ENCODE measurements around the gene FYB2. TPM values are rescaled to one million over a fixed set of nuclear protein-coding genes. Genes with fewer than 3 reads are reported as not detected.

FYB2 gene
- total RNA-seq, 4 donors from 2014 or later = 0.26 to 8.6 (median 4.7) TPM

DNA sequence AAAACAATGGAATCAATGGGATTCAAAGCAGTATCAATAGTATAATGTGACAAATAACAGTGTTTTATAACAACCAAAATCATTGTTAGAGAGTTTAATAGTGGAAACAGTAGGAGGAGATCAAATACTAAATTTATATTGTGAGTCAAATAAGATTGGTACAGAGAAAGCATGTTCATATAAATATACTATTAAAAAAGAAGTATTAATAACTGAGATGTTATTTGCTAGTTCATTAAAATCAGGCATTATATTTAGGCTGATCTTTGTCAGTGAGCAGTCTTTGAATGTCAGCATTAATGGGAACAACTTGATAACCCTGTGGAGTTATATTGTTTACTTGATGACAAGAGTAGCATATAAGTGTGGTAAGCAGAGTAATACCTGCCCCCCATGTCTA, 143.4 kb downstream of the FYB2 start:
- intact Hi-C loops (cut with DNase I; ENCODE audit: low total_unique reads) = no loop called here
- no peak overlapping the region for H3K4me3 ChIP-seq

DNA sequence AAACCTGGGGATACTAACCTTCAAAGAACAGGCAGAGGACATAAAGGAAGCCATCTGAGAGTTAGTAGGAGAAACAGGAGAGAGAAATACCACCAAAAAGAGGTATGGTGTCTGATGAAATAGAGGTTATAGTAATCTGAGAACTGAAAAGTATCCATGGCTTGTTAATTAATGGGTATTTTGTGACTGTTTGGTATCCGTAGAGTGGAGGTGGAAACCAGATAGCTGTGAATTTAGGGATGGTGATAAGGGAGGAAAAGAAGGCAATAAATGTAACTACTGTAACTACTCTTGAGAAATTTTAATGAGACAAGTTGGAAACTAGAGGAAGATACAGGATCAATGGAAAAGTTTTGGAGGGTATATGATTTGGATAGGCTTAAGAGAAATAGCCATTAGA, 146.6 kb downstream of the FYB2 start:
- intact Hi-C loops (cut with DNase I; ENCODE audit: low total_unique reads) = no loop called here
- no peak overlapping the region for H3K4me3 ChIP-seq
- no peaks in the 10 kb centered on the region for H3K9me3 ChIP-seq
- no peak for DNase-seq
- TF ChIP-seq, protein P1, sequence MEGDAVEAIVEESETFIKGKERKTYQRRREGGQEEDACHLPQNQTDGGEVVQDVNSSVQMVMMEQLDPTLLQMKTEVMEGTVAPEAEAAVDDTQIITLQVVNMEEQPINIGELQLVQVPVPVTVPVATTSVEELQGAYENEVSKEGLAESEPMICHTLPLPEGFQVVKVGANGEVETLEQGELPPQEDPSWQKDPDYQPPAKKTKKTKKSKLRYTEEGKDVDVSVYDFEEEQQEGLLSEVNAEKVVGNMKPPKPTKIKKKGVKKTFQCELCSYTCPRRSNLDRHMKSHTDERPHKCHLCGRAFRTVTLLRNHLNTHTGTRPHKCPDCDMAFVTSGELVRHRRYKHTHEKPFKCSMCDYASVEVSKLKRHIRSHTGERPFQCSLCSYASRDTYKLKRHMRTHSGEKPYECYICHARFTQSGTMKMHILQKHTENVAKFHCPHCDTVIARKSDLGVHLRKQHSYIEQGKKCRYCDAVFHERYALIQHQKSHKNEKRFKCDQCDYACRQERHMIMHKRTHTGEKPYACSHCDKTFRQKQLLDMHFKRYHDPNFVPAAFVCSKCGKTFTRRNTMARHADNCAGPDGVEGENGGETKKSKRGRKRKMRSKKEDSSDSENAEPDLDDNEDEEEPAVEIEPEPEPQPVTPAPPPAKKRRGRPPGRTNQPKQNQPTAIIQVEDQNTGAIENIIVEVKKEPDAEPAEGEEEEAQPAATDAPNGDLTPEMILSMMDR (IDR thresholded peaks at IDR 0.05) = no peak
- no peak for TF ChIP-seq POLR2A (IDR thresholded peaks at IDR 0.05)
- H3K4me1 ChIP-seq = no peaks in the 10 kb centered on the region
- no peak overlapping the region for H3K27ac ChIP-seq
- no peaks in the 10 kb centered on the region for H3K36me3 ChIP-seq
- no peaks in the 10 kb centered on the region for H3K27me3 ChIP-seq

More for the DNA sequence above, 143.4 kb downstream of the FYB2 start:
- TF ChIP-seq POLR2A (IDR thresholded peaks at IDR 0.05) = no peak
- Histone ChIP-seq H3K9me3 (no peaks in the 10 kb centered on the region), H3K27me3 (no peaks in the 10 kb centered on the region), H3K36me3 (no peaks in the 10 kb centered on the region), H3K27ac (no peak overlapping the region), H3K4me1 (no peaks in the 10 kb centered on the region)
- no peak for DNase-seq

GRCh38 chr1:56671542-56671941, 147.7 kb downstream of the FYB2 start:
- intact Hi-C loops (cut with DNase I; ENCODE audit: low total_unique reads) = no loop called here
- no peaks in the 10 kb centered on the region for H3K36me3 ChIP-seq
- TF ChIP-seq, protein P1 (IDR thresholded peaks at IDR 0.05) = no peak
- TF ChIP-seq POLR2A (IDR thresholded peaks at IDR 0.05) = no peak
- H3K27me3 ChIP-seq = no peaks in the 10 kb centered on the region
- no peak overlapping the region for H3K27ac ChIP-seq
- no peak overlapping the region for H3K4me3 ChIP-seq
- H3K9me3 ChIP-seq = no peaks in the 10 kb centered on the region
- H3K4me1 ChIP-seq = no peaks in the 10 kb centered on the region
- DNase-seq = no peak

- H3K4me3 ChIP-seq = no peak overlapping the region
- no peaks in the 10 kb centered on the region for H3K4me1 ChIP-seq
- no peak for DNase-seq
- no peak overlapping the region for H3K27ac ChIP-seq
- intact Hi-C loops (cut with DNase I; ENCODE audit: low total_unique reads) = no loop called here
- no peaks in the 10 kb centered on the region for H3K36me3 ChIP-seq
- H3K27me3 ChIP-seq = no peaks in the 10 kb centered on the region
- no peaks in the 10 kb centered on the region for H3K9me3 ChIP-seq
- TF ChIP-seq, protein P1 (IDR thresholded peaks at IDR 0.05) = no peak
- no peak for TF ChIP-seq POLR2A (IDR thresholded peaks at IDR 0.05)
Observed at GRCh38 chr1:56671085-56671484, 148.1 kb downstream of the FYB2 start.

- no peak overlapping the region for H3K4me3 ChIP-seq
- no peaks in the 10 kb centered on the region for H3K9me3 ChIP-seq
- intact Hi-C loops (cut with DNase I; ENCODE audit: low total_unique reads) = no loop called here
- no peak for DNase-seq
- no peak overlapping the region for H3K27ac ChIP-seq
- TF ChIP-seq POLR2A (IDR thresholded peaks at IDR 0.05) = no peak
- TF ChIP-seq, protein P1 (IDR thresholded peaks at IDR 0.05) = no peak
- no peaks in the 10 kb centered on the region for H3K4me1 ChIP-seq
- H3K36me3 ChIP-seq = no peaks in the 10 kb centered on the region
- no peaks in the 10 kb centered on the region for H3K27me3 ChIP-seq
Observed at GRCh38 chr1:56670350-56670749, 148.9 kb downstream of the FYB2 start.

Other genes with a start within 250 kb of the FYB2 start
- 100 to 1,000 TPM in 2 of 4 donors, 10 to 100 TPM in 2; 76.3 to 315 (median 140) TPM for gene PLPP3, start 239.8 kb downstream of the FYB2 start, total RNA-seq
- 1 to 10 TPM; 2.8 to 10.0 (median 7.4) TPM for gene PRKAA2, start 174.1 kb downstream of the FYB2 start, total RNA-seq
- not detected for gene C8A, start 35.4 kb upstream of the FYB2 start, total RNA-seq
- not detected for gene C8B, start 146.6 kb upstream of the FYB2 start, total RNA-seq